B cell (primary cell): Measurements from ENCODE around the gene PGGHG. TPM values are rescaled to one million over a fixed set of nuclear protein-coding genes. Genes with fewer than 3 reads are reported as not detected.

ENCODE experiments used
- ATAC-seq: fragments of 200-7000 bp; cut with Tn5 transposase; one replicate; pipeline ENCODE4 v1.10.0; 2021; ENCODE audit warnings: low read depth, mild to moderate bottlenecking, moderate number of reproducible peaks, moderate library complexity
- CTCF ChIA-PET: fragments of 350-600 bp; sonication (Branson Sonifier 250); formaldehyde crosslinking; loops from one replicate; lab custom pipeline; 2021; ENCODE audit warnings: antibody characterized with exemption, inconsistent platforms; lab: Charles Lee
- POLR2A ChIA-PET: fragments of 350-600 bp; sonication (Branson Sonifier 250); formaldehyde crosslinking; loops from one replicate; lab custom pipeline; 2021; ENCODE audit warnings: antibody characterized with exemption; lab: Charles Lee
- DNase-seq: peaks from one replicate; pipeline ENCODE4 v3.0.0; 2013
- H2AFZ ChIP-seq: 2 replicates; pipeline ENCODE4 v1.6.1; 2012; ENCODE audit warnings: mild to moderate bottlenecking, low read depth, low read length; ENCODE audit not compliant: insufficient read depth, poor library complexity, severe bottlenecking
- H3K27ac ChIP-seq, 2 donors: 1 replicate in 1 of 2; 2 replicates in 1 of 2; pipeline ENCODE4 v1.5.1; 2012 to 2013; ENCODE audit warnings: low read length in 2 of 2, mild to moderate bottlenecking in 2 of 2, moderate library complexity in 1 of 2
- H3K27me3 ChIP-seq, 4 experiments: fragments of 200-600 bp in 1 of 4; sonication (generic) in 1 of 4; replicated peaks in 1 of 4; 1 replicate in 2 of 4; 2 replicates in 2 of 4; pipeline versions ENCODE4 v1.6.1 to v1.7.0; 2013 to 2016; ENCODE audit warnings: low read length in 3 of 4, mild to moderate bottlenecking in 2 of 4, mixed read lengths in 1 of 4, moderate library complexity in 1 of 4; ENCODE audit not compliant: insufficient read depth in 4 of 4, control insufficient read depth in 3 of 4; ENCODE audit errors: control extremely low read depth in 1 of 4
- H3K36me3 ChIP-seq, 2 experiments: replicated peaks in 1 of 2; 1 replicate in 1 of 2; 2 replicates in 1 of 2; pipeline versions ENCODE4 v1.6.1 to v1.7.1; 2013; ENCODE audit warnings: low read length in 1 of 2; ENCODE audit not compliant: insufficient read depth in 2 of 2, control insufficient read depth in 1 of 2; ENCODE audit errors: control extremely low read depth in 1 of 2, extremely low read depth in 1 of 2
- H3K4me1 ChIP-seq, 2 donors: fragments of 200-600 bp in 1 of 2; sonication (generic) in 1 of 2; 1 replicate in 1 of 2; 2 replicates in 1 of 2; pipeline versions ENCODE4 v1.5.1 to v1.6.1; 2013 to 2017; ENCODE audit warnings: low read length in 2 of 2; ENCODE audit not compliant: control insufficient read depth in 2 of 2, insufficient read depth in 2 of 2
- H3K4me2 ChIP-seq: replicated peaks from 2 replicates; pipeline ENCODE3; 2012; ENCODE audit warnings: mild to moderate bottlenecking, low read depth, low read length; ENCODE audit not compliant: poor library complexity, severe bottlenecking
- H3K4me3 ChIP-seq, 5 experiments: fragments of 200-600 bp in 1 of 5; sonication (generic) in 1 of 5; 1 replicate in 3 of 5; 2 replicates in 2 of 5; pipeline versions ENCODE4 v1.5.1 to v1.7.0; 2011 to 2016; ENCODE audit warnings: low read length in 4 of 5, mild to moderate bottlenecking in 4 of 5, low read depth in 2 of 5, control low read depth in 1 of 5, moderate library complexity in 1 of 5; ENCODE audit not compliant: insufficient read depth in 1 of 5; ENCODE audit errors: control extremely low read depth in 1 of 5, extremely low read depth in 1 of 5
- H3K79me2 ChIP-seq: fragments of 200-600 bp; sonication (generic); one replicate; pipeline ENCODE4 v1.6.0; 2016; ENCODE audit warnings: low read length; ENCODE audit not compliant: control insufficient read depth, insufficient read depth
- H3K9ac ChIP-seq: fragments of 200-600 bp; sonication (generic); 2 replicates; pipeline ENCODE4 v1.6.1; 2017; ENCODE audit warnings: mild to moderate bottlenecking, low read length, moderate library complexity
- H3K9me3 ChIP-seq, 3 donors: one replicate each; pipeline versions ENCODE4 v1.6.1 to v1.7.1; 2013; ENCODE audit warnings: low read length in 2 of 3; ENCODE audit not compliant: control insufficient read depth in 2 of 3, insufficient read depth in 1 of 3; ENCODE audit errors: control extremely low read depth in 1 of 3
- H4K20me1 ChIP-seq: 2 replicates; pipeline ENCODE4 v1.6.0; 2012; ENCODE audit warnings: mild to moderate bottlenecking, low read length; ENCODE audit not compliant: insufficient read depth, control insufficient read depth, poor library complexity, severe bottlenecking
- H3K27ac Mint-ChIP-seq: one replicate; pipeline ENCODE4 v1.8.0; 2021; ENCODE audit warnings: mixed read lengths
- H3K27me3 Mint-ChIP-seq: one replicate; pipeline ENCODE4 v1.8.0; 2021; ENCODE audit warnings: mixed read lengths
- H3K4me1 Mint-ChIP-seq: one replicate; pipeline ENCODE4 v1.8.0; 2021; ENCODE audit warnings: mixed read lengths
- H3K4me3 Mint-ChIP-seq: one replicate; pipeline ENCODE4 v1.8.0; 2021; ENCODE audit warnings: mixed read lengths
- H3K9me3 Mint-ChIP-seq: one replicate; pipeline ENCODE4 v1.8.0; 2022; ENCODE audit warnings: mixed read lengths; ENCODE audit not compliant: insufficient read depth
- EZH2 ChIP-seq: IDR thresholded peaks from 2 replicates; pipeline ENCODE4 v1.6.1; 2012; ENCODE audit warnings: borderline replicate concordance, low read depth, mild to moderate bottlenecking, moderate library complexity, low read length; ENCODE audit not compliant: insufficient read depth, poor library complexity, severe bottlenecking
- WGBS: methylation state at CpG from one replicate; pipeline ENCODE4 v1.1.5; 2013; ENCODE audit warnings: missing lambda C conversion rate; ENCODE audit not compliant: insufficient coverage; 5-methylcytosine and 5-hydroxymethylcytosine counted together
- intact Hi-C: fragments of 100-400 bp; cut with micrococcal nuclease; formaldehyde crosslinking; loops from one replicate; pipeline ENCODE4 v1.10.0; 2022
- polyA plus RNA-seq: library from polyadenylated mRNA; depleted of rRNA; stranded (reverse); fragments of >200 nt; gene quantifications from 2 replicates; pipeline ENCODE4 v1.2.3, GENCODE V29; 2012
- total RNA-seq, 2 donors: library from RNA; stranded (reverse); fragments of 120-200 nt in 1 of 2; gene quantifications; 1 replicate in 1 of 2; 2 replicates in 1 of 2; pipeline versions ENCODE4 v1.2.3 to v1.2.4, GENCODE V29; 2013 to 2022
- TF ChIP-seq, protein P1 (sequence below): fragments of 200-600 bp; IDR thresholded peaks from one replicate; pipeline ENCODE4 v1.8.0; 2022; ENCODE audit warnings: antibody characterized with exemption, mild to moderate bottlenecking

PGGHG gene
- total and polyA plus RNA-seq, 2 donors (not counting 1 experiment from before 2014, with no cell fraction given) = 159 to 264 TPM

GRCh38 chr11:292211-293121, 3.5 kb downstream of the PGGHG start:
- Mint-ChIP-seq H3K27ac (no peak overlapping the region), H3K4me3 (no peak overlapping the region), H3K9me3 (no peaks in the 10 kb centered on the region), H3K4me1 (peaks cover 16% of the 10 kb centered on the region), H3K27me3 (peaks cover 3% of the 10 kb centered on the region)
- CTCF ChIA-PET = interaction anchor here (0.9 to 1.1 kb wide), 2 partner anchors 12 to 42 kb away, joined by 3 to 4 read pairs; no protein-coding TSS in a partner anchor
- 92% methylated on average over 26 of the region's 29 CpGs for WGBS
- Histone ChIP-seq H3K9ac (no peak overlapping the region), H3K9me3 (no peaks in the 10 kb centered on the region), H2AFZ (no peak overlapping the region), H3K4me1 (peaks cover 13 to 21% of the 10 kb centered on the region in 2 donors), H3K27me3 (peaks cover 0 to 4% (median 1%) of the 10 kb centered on the region in 4 experiments), H3K4me2 (no peak overlapping the region), H4K20me1 (no peaks in the 10 kb centered on the region), H3K4me3 (no peak overlapping the region), H3K27ac (no peak overlapping the region), H3K79me2 (peaks cover 8% of the 10 kb centered on the region), H3K36me3 (no peaks in the 10 kb centered on the region)
- TF ChIP-seq, protein P1, sequence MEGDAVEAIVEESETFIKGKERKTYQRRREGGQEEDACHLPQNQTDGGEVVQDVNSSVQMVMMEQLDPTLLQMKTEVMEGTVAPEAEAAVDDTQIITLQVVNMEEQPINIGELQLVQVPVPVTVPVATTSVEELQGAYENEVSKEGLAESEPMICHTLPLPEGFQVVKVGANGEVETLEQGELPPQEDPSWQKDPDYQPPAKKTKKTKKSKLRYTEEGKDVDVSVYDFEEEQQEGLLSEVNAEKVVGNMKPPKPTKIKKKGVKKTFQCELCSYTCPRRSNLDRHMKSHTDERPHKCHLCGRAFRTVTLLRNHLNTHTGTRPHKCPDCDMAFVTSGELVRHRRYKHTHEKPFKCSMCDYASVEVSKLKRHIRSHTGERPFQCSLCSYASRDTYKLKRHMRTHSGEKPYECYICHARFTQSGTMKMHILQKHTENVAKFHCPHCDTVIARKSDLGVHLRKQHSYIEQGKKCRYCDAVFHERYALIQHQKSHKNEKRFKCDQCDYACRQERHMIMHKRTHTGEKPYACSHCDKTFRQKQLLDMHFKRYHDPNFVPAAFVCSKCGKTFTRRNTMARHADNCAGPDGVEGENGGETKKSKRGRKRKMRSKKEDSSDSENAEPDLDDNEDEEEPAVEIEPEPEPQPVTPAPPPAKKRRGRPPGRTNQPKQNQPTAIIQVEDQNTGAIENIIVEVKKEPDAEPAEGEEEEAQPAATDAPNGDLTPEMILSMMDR = no peak
- no peak for TF ChIP-seq EZH2
- POLR2A ChIA-PET = no interaction called here
- no peak for ATAC-seq
- DNase-seq = no peak
- intact Hi-C loops = no loop called here
